CD14-positive monocyte (primary cell): ENCODE measurements around the gene ARHGEF1. TPM values are rescaled to one million over a fixed set of nuclear protein-coding genes. Genes with fewer than 3 reads are reported as not detected.
A peak's percentile ranks its signal among the peaks of the same experiment; 100 is the strongest.

Source experiments
- DNase-seq, 3 donors: peaks; one replicate each; pipeline ENCODE4 v3.0.0-alpha.2; 2011 to 2022
- H2AFZ ChIP-seq: 2 replicates; pipeline ENCODE4 v1.6.0; 2012; ENCODE audit warnings: mild to moderate bottlenecking, low read depth, low read length, inconsistent platforms; ENCODE audit not compliant: insufficient read depth, poor library complexity, severe bottlenecking
- H3K27ac ChIP-seq, 2 donors: 1 replicate in 1 of 2; 2 replicates in 1 of 2; pipeline ENCODE4 v1.5.1; 2012 to 2013; ENCODE audit warnings: low read length in 2 of 2, control low read depth in 1 of 2, inconsistent platforms in 1 of 2, low read depth in 1 of 2, mild to moderate bottlenecking in 1 of 2
- H3K27me3 ChIP-seq, 2 donors: one replicate each; pipeline versions ENCODE4 v1.6.0 to v1.6.1; 2011 to 2013; ENCODE audit warnings: low read length in 2 of 2; ENCODE audit not compliant: control insufficient read depth in 2 of 2, insufficient read depth in 2 of 2
- H3K36me3 ChIP-seq, 2 donors: replicated peaks in 1 of 2; 1 replicate in 1 of 2; 2 replicates in 1 of 2; pipeline versions ENCODE4 v1.5.1 to v1.6.1; 2012 to 2013; ENCODE audit warnings: low read length in 2 of 2, control low read depth in 1 of 2, inconsistent platforms in 1 of 2, mild to moderate bottlenecking in 1 of 2; ENCODE audit not compliant: insufficient read depth in 2 of 2, control insufficient read depth in 1 of 2
- H3K4me1 ChIP-seq, 2 donors: 1 replicate in 1 of 2; 2 replicates in 1 of 2; pipeline versions ENCODE4 v1.5.1 to v1.6.1; 2012 to 2013; ENCODE audit warnings: low read length in 2 of 2, control low read depth in 1 of 2, inconsistent platforms in 1 of 2, mild to moderate bottlenecking in 1 of 2, moderate library complexity in 1 of 2; ENCODE audit not compliant: insufficient read depth in 2 of 2, control insufficient read depth in 1 of 2
- H3K4me2 ChIP-seq: replicated peaks from 2 replicates; pipeline ENCODE3; 2012; ENCODE audit warnings: low read length, moderate library complexity, mild to moderate bottlenecking; ENCODE audit not compliant: poor library complexity, severe bottlenecking; ENCODE audit errors: extremely low read depth
- H3K4me3 ChIP-seq, 3 experiments: fragments of 200-600 bp in 1 of 3; sonication (generic) in 1 of 3; replicated peaks in 1 of 3; 1 replicate in 2 of 3; 2 replicates in 1 of 3; pipeline ENCODE4 v1.5.1; 2011 to 2013; ENCODE audit warnings: low read length in 3 of 3, mild to moderate bottlenecking in 3 of 3, control low read depth in 2 of 3, low read depth in 2 of 3, inconsistent platforms in 1 of 3, moderate library complexity in 1 of 3
- H3K79me2 ChIP-seq: 2 replicates; pipeline ENCODE4 v1.6.0; 2012; ENCODE audit warnings: mild to moderate bottlenecking, control low read depth, inconsistent platforms, low read length, moderate library complexity; ENCODE audit not compliant: insufficient read depth
- H3K9ac ChIP-seq: 2 replicates; pipeline ENCODE4 v1.6.0; 2017; ENCODE audit warnings: low read length, mild to moderate bottlenecking; ENCODE audit not compliant: insufficient read depth, poor library complexity, severe bottlenecking
- H3K9me3 ChIP-seq, 2 donors: replicated peaks in 1 of 2; 1 replicate in 1 of 2; 2 replicates in 1 of 2; pipeline versions ENCODE4 v1.5.1 to v1.6.1; 2012 to 2013; ENCODE audit warnings: low read length in 2 of 2, control low read depth in 1 of 2; ENCODE audit not compliant: control insufficient read depth in 1 of 2, insufficient read depth in 1 of 2
- H4K20me1 ChIP-seq: 2 replicates; pipeline ENCODE4 v1.6.0; 2012; ENCODE audit warnings: mild to moderate bottlenecking, low read length, control low read depth, moderate library complexity; ENCODE audit not compliant: insufficient read depth
- H3K27ac Mint-ChIP-seq, 7 donors: one replicate each; pipeline ENCODE4 v1.8.0; 2020; ENCODE audit warnings: mild to moderate bottlenecking in 7 of 7, mixed read lengths in 7 of 7, moderate library complexity in 6 of 7, inconsistent platforms in 2 of 7
- H3K27me3 Mint-ChIP-seq, 3 donors: one replicate each; pipeline ENCODE4 v1.8.0; 2021 to 2022; ENCODE audit warnings: low read depth in 3 of 3, mild to moderate bottlenecking in 3 of 3, mixed read lengths in 3 of 3, moderate library complexity in 3 of 3, inconsistent platforms in 1 of 3
- H3K36me3 Mint-ChIP-seq, 2 donors: one replicate each; pipeline ENCODE4 v1.8.0; 2020; ENCODE audit warnings: mixed read lengths in 2 of 2, inconsistent platforms in 1 of 2, mild to moderate bottlenecking in 1 of 2
- H3K4me1 Mint-ChIP-seq: one replicate; pipeline ENCODE4 v1.8.0; 2020; ENCODE audit warnings: mild to moderate bottlenecking, mixed read lengths
- H3K4me3 Mint-ChIP-seq, 2 donors: one replicate each; pipeline ENCODE4 v1.8.0; 2020; ENCODE audit warnings: mild to moderate bottlenecking in 2 of 2, mixed read lengths in 2 of 2, moderate library complexity in 1 of 2
- H3K9me3 Mint-ChIP-seq, 7 donors: one replicate each; pipeline ENCODE4 v1.8.0; 2020 to 2022; ENCODE audit warnings: mixed read lengths in 7 of 7, mild to moderate bottlenecking in 6 of 7, moderate library complexity in 6 of 7, inconsistent platforms in 2 of 7
- CTCF ChIP-seq: fragments of 200-600 bp; IDR thresholded peaks from one replicate; pipeline ENCODE4 v1.8.0; 2022; ENCODE audit warnings: antibody characterized with exemption, mild to moderate bottlenecking
- WGBS: methylation state at CpG from one replicate; pipeline ENCODE4 v1.1.5; 2013; ENCODE audit warnings: missing lambda C conversion rate; ENCODE audit not compliant: insufficient coverage; 5-methylcytosine and 5-hydroxymethylcytosine counted together
- intact Hi-C, 2 donors: fragments of 100-400 bp; cut with micrococcal nuclease; formaldehyde crosslinking; loops; one replicate each; pipeline versions ENCODE4 v1.15.0 to v1.15.1; 2023
- polyA plus RNA-seq, 3 donors: library from polyadenylated mRNA; depleted of rRNA in 1 of 3; unstranded in 2 of 3; stranded (reverse) in 1 of 3; fragments of 300-500 nt in 2 of 3; fragments of >200 nt in 1 of 3; fragmentation: Illumina TruSeq in 2 of 3; gene quantifications; 1 replicate in 2 of 3; 2 replicates in 1 of 3; pipeline ENCODE4 v1.2.3, GENCODE V29; 2012 to 2021

The ARHGEF1 gene
- polyA plus RNA-seq, 3 donors, result 82.8 to 622 (median 95.5) TPM

- peaks cover 3% of the 10 kb centered on the region for H3K4me1 Mint-ChIP-seq
- no peak overlapping the region for H3K4me3 Mint-ChIP-seq
- intact Hi-C loops, result no loop called here
- H4K20me1 ChIP-seq, result peaks cover 98% of the 10 kb centered on the region
- peak overlapping the region in 2 of 7 donors; percentile 27 to 73 for H3K27ac Mint-ChIP-seq
- no peak overlapping the region for H3K4me2 ChIP-seq
- H3K27me3 ChIP-seq, result no peaks in the 10 kb centered on the region
- peaks cover 45% of the 10 kb centered on the region for H3K79me2 ChIP-seq
- peaks cover 65 to 89% of the 10 kb centered on the region in 2 donors for H3K36me3 Mint-ChIP-seq
- H3K4me3 ChIP-seq, result no peak overlapping the region
- H3K27me3 Mint-ChIP-seq, result peaks cover 0 to 2% (median 0%) of the 10 kb centered on the region in 3 donors
- peaks cover 0 to 2% (median 0%) of the 10 kb centered on the region in 7 donors for H3K9me3 Mint-ChIP-seq
- H3K4me1 ChIP-seq, result no peaks in the 10 kb centered on the region
- no peak overlapping the region for H2AFZ ChIP-seq
- no peak overlapping the region for H3K27ac ChIP-seq
- H3K9ac ChIP-seq, result no peak overlapping the region
- no peaks in the 10 kb centered on the region for H3K9me3 ChIP-seq
- H3K36me3 ChIP-seq, result peaks cover 81 to 92% of the 10 kb centered on the region in 2 donors
- no peak for TF ChIP-seq CTCF
- no peak for DNase-seq
- 83% methylated on average over 5 of the region's 19 CpGs for WGBS
These were observed 13.0 kb downstream of the ARHGEF1 start for GRCh38 chr19:41895745-41896580.

GRCh38 chr19:41896581-41896942, 13.6 kb downstream of the ARHGEF1 start:
- H3K27me3 Mint-ChIP-seq, result peaks cover 0 to 2% (median 0%) of the 10 kb centered on the region in 3 donors
- H3K4me1 Mint-ChIP-seq, result peaks cover 1% of the 10 kb centered on the region
- Histone ChIP-seq H3K27me3 (no peaks in the 10 kb centered on the region), H3K4me1 (no peaks in the 10 kb centered on the region), H3K9ac (no peak overlapping the region), H3K9me3 (no peaks in the 10 kb centered on the region), H4K20me1 (peaks cover 98% of the 10 kb centered on the region), H3K36me3 (peaks cover 84 to 92% of the 10 kb centered on the region in 2 donors), H3K79me2 (peaks cover 40% of the 10 kb centered on the region), H3K4me2 (no peak overlapping the region), H3K27ac (no peak overlapping the region), H3K4me3 (no peak overlapping the region), H2AFZ (no peak overlapping the region)
- peak overlapping the region in 2 of 7 donors; percentile 16 to 73 for H3K27ac Mint-ChIP-seq
- intact Hi-C loops, result no loop called here
- no CpG with 5 or more reads among the region's 1 CpG for WGBS
- no peak for DNase-seq
- H3K9me3 Mint-ChIP-seq, result peaks cover 0 to 2% (median 0%) of the 10 kb centered on the region in 7 donors
- TF ChIP-seq CTCF, result no peak
- H3K4me3 Mint-ChIP-seq, result no peak overlapping the region
- peaks cover 66 to 89% of the 10 kb centered on the region in 2 donors for H3K36me3 Mint-ChIP-seq
